ENCODE data around the gene CD200R1.

- TF ChIP-seq POLR2A (IDR thresholded peaks at IDR 0.05; ENCODE audit: low read length) (no peak), GATA1 (IDR thresholded peaks at IDR 0.05; ENCODE audit: low read depth, low read length) (no peak)
Measured at GRCh38 chr3:113013593-113013992, 38.7 kb upstream of the CD200R1 start.

Measured in erythroblast (primary cell).